Osteocyte (in vitro differentiated cells): Measurements from ENCODE around the gene PLXDC2. TPM values are rescaled to one million over a fixed set of nuclear protein-coding genes. Genes with fewer than 3 reads are reported as not detected.
"Not testable (repeated sequence)": the region's sequence is repeated elsewhere in the genome, so short reads cannot be mapped to it uniquely, and the experiment has no call there.

ENCODE experiments used
- DNase-seq: peaks from one replicate; pipeline ENCODE4 v3.0.0; 2021; ENCODE audit warnings: mixed read lengths; ENCODE audit not compliant: unreplicated experiment; ENCODE audit errors: extremely low spot score
- H3K27ac Mint-ChIP-seq: one replicate; pipeline ENCODE4 v1.8.0; 2021; ENCODE audit warnings: mild to moderate bottlenecking, mixed read lengths; ENCODE audit not compliant: unreplicated experiment
- H3K27me3 Mint-ChIP-seq: one replicate; pipeline ENCODE4 v1.8.0; 2021; ENCODE audit warnings: mixed read lengths; ENCODE audit not compliant: unreplicated experiment
- H3K36me3 Mint-ChIP-seq: one replicate; pipeline ENCODE4 v1.8.0; 2021; ENCODE audit warnings: mixed read lengths; ENCODE audit not compliant: unreplicated experiment
- H3K4me1 Mint-ChIP-seq: one replicate; pipeline ENCODE4 v1.8.0; 2021; ENCODE audit warnings: mixed read lengths; ENCODE audit not compliant: unreplicated experiment
- H3K4me3 Mint-ChIP-seq: one replicate; pipeline ENCODE4 v1.8.0; 2021; ENCODE audit warnings: mild to moderate bottlenecking, moderate library complexity, mixed read lengths; ENCODE audit not compliant: unreplicated experiment
- H3K9me3 Mint-ChIP-seq: one replicate; pipeline ENCODE4 v1.8.0; 2021; ENCODE audit warnings: mixed read lengths; ENCODE audit not compliant: unreplicated experiment
- CTCF ChIP-seq: fragments of 200-600 bp; sonication (generic); IDR thresholded peaks from 2 replicates; pipeline ENCODE4 v1.5.0; 2021; ENCODE audit warnings: antibody characterized with exemption, mild to moderate bottlenecking, moderate library complexity
- total RNA-seq: library from RNA; stranded (reverse); gene quantifications from 2 replicates; pipeline ENCODE4 v1.2.1, GENCODE V29; 2021

The PLXDC2 gene
- total RNA-seq, 1 donor from 2014 or later, result 33.2 TPM

GRCh38 chr10:20040012-20040411 lies 223.8 kb downstream of the PLXDC2 start:
- DNase-seq, result no peak
- no peaks in the 10 kb centered on the region for H3K27me3 Mint-ChIP-seq
- peaks cover 5% of the 10 kb centered on the region for H3K4me1 Mint-ChIP-seq
- H3K36me3 Mint-ChIP-seq, result no peaks in the 10 kb centered on the region
- H3K27ac Mint-ChIP-seq, result no peak overlapping the region
- H3K9me3 Mint-ChIP-seq, result no peaks in the 10 kb centered on the region
- no peak for TF ChIP-seq CTCF
- no peak overlapping the region for H3K4me3 Mint-ChIP-seq

GRCh38 chr10:20041931-20042330 lies 225.7 kb downstream of the PLXDC2 start:
- peaks cover 5% of the 10 kb centered on the region for H3K4me1 Mint-ChIP-seq
- TF ChIP-seq CTCF, result no peak
- no peak overlapping the region for H3K27ac Mint-ChIP-seq
- no peak for DNase-seq
- H3K36me3 Mint-ChIP-seq, result no peaks in the 10 kb centered on the region
- H3K9me3 Mint-ChIP-seq, result no peaks in the 10 kb centered on the region
- H3K4me3 Mint-ChIP-seq, result no peak overlapping the region
- H3K27me3 Mint-ChIP-seq, result no peaks in the 10 kb centered on the region

- not testable (repeated sequence) for H3K9me3 Mint-ChIP-seq
Observed at GRCh38 chr10:20045100-20045499, 228.9 kb downstream of the PLXDC2 start.

GRCh38 chr10:20048161-20048560 lies 231.9 kb downstream of the PLXDC2 start:
- Mint-ChIP-seq H3K9me3 (peaks cover 10% of the 10 kb centered on the region), H3K4me1 (peaks cover 1% of the 10 kb centered on the region), H3K27ac (no peak overlapping the region), H3K4me3 (no peak overlapping the region), H3K36me3 (peaks cover 5% of the 10 kb centered on the region), H3K27me3 (no peaks in the 10 kb centered on the region)
- no peak for TF ChIP-seq CTCF
- no peak for DNase-seq

More at GRCh38 chr10:20045100-20045499, 228.9 kb downstream of the PLXDC2 start:
- not testable (repeated sequence) for H3K36me3 Mint-ChIP-seq, H3K4me3 Mint-ChIP-seq, H3K4me1 Mint-ChIP-seq, H3K27ac Mint-ChIP-seq, DNase-seq, H3K27me3 Mint-ChIP-seq

GRCh38 chr10:20058135-20058534 lies 241.9 kb downstream of the PLXDC2 start:
- Mint-ChIP-seq H3K27ac (no peak overlapping the region), H3K36me3 (no peaks in the 10 kb centered on the region), H3K27me3 (peaks cover 3% of the 10 kb centered on the region), H3K4me1 (no peaks in the 10 kb centered on the region), H3K4me3 (no peak overlapping the region), H3K9me3 (peaks cover 4% of the 10 kb centered on the region)
- TF ChIP-seq CTCF, result no peak
- no peak for DNase-seq
